GM18526 (cell line): ENCODE data around the gene NLGN3.

Source experiments
- POLR2A ChIP-seq: IDR thresholded peaks from 3 replicates; pipeline ENCODE4 v1.6.1; 2011; ENCODE audit not compliant: insufficient read length; ENCODE audit errors: extremely low read depth

NLGN3 gene

DNA sequence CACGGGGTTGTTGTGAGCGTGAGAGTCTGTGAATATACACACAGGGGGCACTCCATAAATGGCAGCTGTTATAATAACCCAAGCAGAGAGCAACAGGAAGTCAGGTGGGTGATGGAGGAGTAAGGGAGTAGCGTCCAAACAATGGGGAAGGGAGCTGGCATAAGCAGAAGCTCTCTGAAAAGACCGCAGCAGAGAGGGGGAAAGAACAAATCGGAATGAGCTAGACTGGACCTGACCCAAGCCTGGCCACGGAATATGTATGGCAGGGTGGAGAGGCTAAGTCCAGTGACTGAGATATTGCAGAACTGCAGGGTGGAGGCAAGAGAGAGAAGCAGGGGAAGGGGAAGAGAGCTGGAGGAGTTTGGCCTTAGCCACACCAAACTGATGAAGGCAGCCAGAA lies 71.8 kb downstream of the NLGN3 start:
- no peak for TF ChIP-seq POLR2A

DNA sequence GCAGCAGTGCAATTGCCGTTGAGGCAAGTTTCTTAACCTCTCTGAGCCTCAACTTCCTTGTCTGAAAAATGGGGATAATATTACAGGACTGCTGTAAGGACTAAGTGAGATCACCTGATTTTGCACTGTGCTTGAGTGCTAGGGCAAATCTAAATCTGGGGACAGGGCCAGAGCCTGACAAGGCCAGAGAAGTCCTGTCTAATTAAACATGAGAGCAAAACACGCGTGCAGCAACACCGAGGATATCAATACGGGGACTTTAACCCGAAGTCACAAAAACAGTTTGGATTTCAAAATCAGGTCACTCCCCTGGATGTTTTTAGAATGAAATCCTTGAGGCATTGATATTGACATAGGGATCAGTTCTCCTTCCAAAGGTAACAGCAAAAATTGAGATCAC lies 72.7 kb downstream of the NLGN3 start:
- TF ChIP-seq POLR2A: no peak
